ENCODE data around the gene WFDC5. TPM values are rescaled to one million over a fixed set of nuclear protein-coding genes. Genes with fewer than 3 reads are reported as not detected.

Gene WFDC5
- total RNA-seq, 1 experiment from 2014 or later = not detected

- DNase-seq = no peak
- no peak overlapping the region for H3K9ac ChIP-seq (ENCODE audit: low read length)
- H3K4me1 ChIP-seq (ENCODE audit: low read length) = no peaks in the 10 kb centered on the region
- no peaks in the 10 kb centered on the region for H3K9me2 ChIP-seq (replicated peaks; ENCODE audit: insufficient read depth, low read length)
- no peak overlapping the region for H3K4me3 ChIP-seq (ENCODE audit: low read length)
- no peaks in the 10 kb centered on the region for H3K9me3 ChIP-seq (ENCODE audit: low read length)
- H3K4me2 ChIP-seq (ENCODE audit: low read depth, low read length, poor library complexity, severe bottlenecking) = no peak overlapping the region
- no peak overlapping the region for H2AFZ ChIP-seq (ENCODE audit: low read length)
- H3K36me3 ChIP-seq (ENCODE audit: insufficient read depth, low read length) = peaks cover 64% of the 10 kb centered on the region
- no peak overlapping the region for H3K27ac ChIP-seq (ENCODE audit: low read length)
- no peaks in the 10 kb centered on the region for H3K79me2 ChIP-seq (ENCODE audit: low read length)
- H3K27me3 ChIP-seq (ENCODE audit: low read length) = no peaks in the 10 kb centered on the region
- H4K20me1 ChIP-seq (ENCODE audit: insufficient read depth, low read depth, low read length) = no peaks in the 10 kb centered on the region
These were observed 31.8 kb downstream of the WFDC5 start for GRCh38 chr20:45083127-45083526.

GRCh38 chr20:45082468-45082867 lies 32.5 kb downstream of the WFDC5 start:
- Histone ChIP-seq H4K20me1 (ENCODE audit: insufficient read depth, low read depth, low read length) (no peaks in the 10 kb centered on the region), H3K9me3 (ENCODE audit: low read length) (no peaks in the 10 kb centered on the region), H3K4me1 (ENCODE audit: low read length) (no peaks in the 10 kb centered on the region), H3K9ac (ENCODE audit: low read length) (no peak overlapping the region), H3K27ac (ENCODE audit: low read length) (no peak overlapping the region), H3K27me3 (ENCODE audit: low read length) (no peaks in the 10 kb centered on the region), H3K4me2 (ENCODE audit: low read depth, low read length, poor library complexity, severe bottlenecking) (no peak overlapping the region), H3K36me3 (ENCODE audit: insufficient read depth, low read length) (peaks cover 66% of the 10 kb centered on the region), H3K79me2 (ENCODE audit: low read length) (no peaks in the 10 kb centered on the region), H3K9me2 (replicated peaks; ENCODE audit: insufficient read depth, low read length) (no peaks in the 10 kb centered on the region), H2AFZ (ENCODE audit: low read length) (no peak overlapping the region), H3K4me3 (ENCODE audit: low read length) (no peak overlapping the region)
- DNase-seq = no peak

DNA sequence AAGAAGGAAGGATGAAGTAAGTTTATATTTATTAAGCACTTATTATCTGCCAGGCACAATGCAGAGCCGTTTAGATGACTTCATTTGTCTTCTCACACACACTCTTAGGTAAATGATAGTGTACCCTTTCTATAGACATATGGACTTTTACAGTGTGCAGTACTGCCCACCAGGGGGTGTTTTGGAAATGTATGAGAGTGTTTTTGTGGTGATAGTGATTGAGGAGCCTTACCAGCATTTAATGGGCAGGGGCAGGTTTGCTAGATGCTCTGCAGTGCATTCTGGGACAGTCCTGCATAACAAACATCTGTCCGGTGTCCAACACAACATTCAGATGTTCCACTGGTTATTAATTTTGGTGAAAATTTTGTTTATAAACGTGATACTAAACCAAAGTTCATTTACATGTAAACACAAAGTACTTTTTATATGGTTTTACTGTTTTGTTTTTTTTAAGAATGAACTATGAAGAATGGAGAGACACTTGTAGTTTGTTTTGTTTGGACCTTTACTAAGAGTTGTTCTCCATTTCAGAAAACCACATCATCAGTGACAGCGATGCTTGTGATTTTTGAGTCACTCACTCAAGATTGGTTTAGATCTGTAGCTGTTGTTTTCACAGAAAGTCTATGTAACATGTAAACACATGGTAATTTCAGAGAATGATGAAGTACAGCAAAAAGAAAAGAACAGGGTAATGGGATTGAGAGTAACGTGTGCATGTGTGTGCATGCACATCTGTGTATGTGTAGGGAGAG lies 33.9 kb downstream of the WFDC5 start:
- no peak overlapping the region for H2AFZ ChIP-seq (ENCODE audit: low read length)
- no peak overlapping the region for H3K4me2 ChIP-seq (ENCODE audit: low read depth, low read length, poor library complexity, severe bottlenecking)
- peaks cover 60% of the 10 kb centered on the region for H3K36me3 ChIP-seq (ENCODE audit: insufficient read depth, low read length)
- no peak overlapping the region for H3K4me3 ChIP-seq (ENCODE audit: low read length)
- peak; percentile 57 for DNase-seq
- no peak overlapping the region for H3K27ac ChIP-seq (ENCODE audit: low read length)
- H3K79me2 ChIP-seq (ENCODE audit: low read length) = no peaks in the 10 kb centered on the region
- H3K4me1 ChIP-seq (ENCODE audit: low read length) = no peaks in the 10 kb centered on the region
- H3K9me2 ChIP-seq (replicated peaks; ENCODE audit: insufficient read depth, low read length) = no peaks in the 10 kb centered on the region
- H3K9ac ChIP-seq (ENCODE audit: low read length) = no peak overlapping the region
- H4K20me1 ChIP-seq (ENCODE audit: insufficient read depth, low read depth, low read length) = no peaks in the 10 kb centered on the region
- H3K27me3 ChIP-seq (ENCODE audit: low read length) = no peaks in the 10 kb centered on the region
- no peaks in the 10 kb centered on the region for H3K9me3 ChIP-seq (ENCODE audit: low read length)

DNA sequence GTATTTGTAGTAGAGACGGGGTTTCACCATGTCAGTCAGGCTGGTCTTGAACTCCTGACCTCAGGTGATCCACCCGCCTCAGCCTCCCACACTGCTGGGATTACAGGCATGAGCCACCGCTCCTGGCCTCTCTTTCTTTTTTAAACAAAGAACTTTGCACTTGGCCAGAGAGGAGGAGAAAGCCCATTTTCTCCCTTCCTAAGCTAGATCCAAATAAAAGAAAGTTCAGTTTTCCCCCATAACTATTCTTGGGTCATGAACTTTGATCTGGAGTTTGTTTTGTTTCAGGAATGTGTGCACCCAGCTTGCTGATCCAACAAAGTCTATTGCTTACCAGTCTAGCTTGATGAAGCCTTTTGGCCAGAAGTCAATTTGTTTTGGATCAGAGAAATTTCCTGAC lies 37.4 kb downstream of the WFDC5 start:
- DNase-seq = no peak
- H3K9me3 ChIP-seq (ENCODE audit: low read length) = no peaks in the 10 kb centered on the region
- no peaks in the 10 kb centered on the region for H3K27me3 ChIP-seq (ENCODE audit: low read length)
- H3K4me2 ChIP-seq (ENCODE audit: low read depth, low read length, poor library complexity, severe bottlenecking) = no peak overlapping the region
- no peaks in the 10 kb centered on the region for H3K9me2 ChIP-seq (replicated peaks; ENCODE audit: insufficient read depth, low read length)
- H3K36me3 ChIP-seq (ENCODE audit: insufficient read depth, low read length) = peaks cover 70% of the 10 kb centered on the region
- no peak overlapping the region for H2AFZ ChIP-seq (ENCODE audit: low read length)
- H3K79me2 ChIP-seq (ENCODE audit: low read length) = peaks cover 9% of the 10 kb centered on the region
- no peaks in the 10 kb centered on the region for H3K4me1 ChIP-seq (ENCODE audit: low read length)
- no peak overlapping the region for H3K27ac ChIP-seq (ENCODE audit: low read length)
- H3K4me3 ChIP-seq (ENCODE audit: low read length) = no peak overlapping the region
- no peaks in the 10 kb centered on the region for H4K20me1 ChIP-seq (ENCODE audit: insufficient read depth, low read depth, low read length)
- no peak overlapping the region for H3K9ac ChIP-seq (ENCODE audit: low read length)

DNA sequence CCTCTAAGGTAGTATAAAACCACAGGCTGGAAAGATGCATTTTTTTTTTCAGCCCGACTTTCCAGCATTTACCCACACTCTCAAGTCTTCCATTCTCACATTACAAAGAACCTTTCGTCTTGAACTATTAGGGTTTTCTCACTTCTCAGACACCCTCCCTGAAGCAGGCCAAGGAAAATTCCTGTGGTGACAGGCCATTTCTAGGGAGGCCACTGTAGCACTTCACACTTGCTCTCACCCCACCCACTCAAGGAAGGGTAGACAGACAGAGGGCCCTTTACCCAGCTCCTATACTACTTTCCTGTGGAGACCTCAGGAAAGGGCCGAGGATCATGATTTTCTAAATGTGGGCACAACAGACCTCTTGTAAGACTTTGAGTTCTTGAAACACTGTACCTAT lies 41.8 kb downstream of the WFDC5 start:
- Histone ChIP-seq H3K4me3 (ENCODE audit: low read length) (no peak overlapping the region), H3K36me3 (ENCODE audit: insufficient read depth, low read length) (peaks cover 37% of the 10 kb centered on the region; the same call in 1 of the 2 replicates), H4K20me1 (ENCODE audit: insufficient read depth, low read depth, low read length) (no peaks in the 10 kb centered on the region), H3K27me3 (ENCODE audit: low read length) (no peaks in the 10 kb centered on the region), H3K79me2 (ENCODE audit: low read length) (peaks cover 42% of the 10 kb centered on the region), H3K4me2 (ENCODE audit: low read depth, low read length, poor library complexity, severe bottlenecking) (no peak overlapping the region), H3K27ac (ENCODE audit: low read length) (no peak overlapping the region), H3K4me1 (ENCODE audit: low read length) (no peaks in the 10 kb centered on the region), H3K9ac (ENCODE audit: low read length) (no peak overlapping the region), H3K9me3 (ENCODE audit: low read length) (no peaks in the 10 kb centered on the region), H3K9me2 (replicated peaks; ENCODE audit: insufficient read depth, low read length) (no peaks in the 10 kb centered on the region), H2AFZ (ENCODE audit: low read length) (no peak overlapping the region)
- DNase-seq = no peak

GRCh38 chr20:45072066-45072465 lies 42.9 kb downstream of the WFDC5 start:
- H3K36me3 ChIP-seq (ENCODE audit: insufficient read depth, low read length) = peaks cover 39% of the 10 kb centered on the region; the same call in 1 of the 2 replicates
- H3K79me2 ChIP-seq (ENCODE audit: low read length) = peaks cover 53% of the 10 kb centered on the region

DNA sequence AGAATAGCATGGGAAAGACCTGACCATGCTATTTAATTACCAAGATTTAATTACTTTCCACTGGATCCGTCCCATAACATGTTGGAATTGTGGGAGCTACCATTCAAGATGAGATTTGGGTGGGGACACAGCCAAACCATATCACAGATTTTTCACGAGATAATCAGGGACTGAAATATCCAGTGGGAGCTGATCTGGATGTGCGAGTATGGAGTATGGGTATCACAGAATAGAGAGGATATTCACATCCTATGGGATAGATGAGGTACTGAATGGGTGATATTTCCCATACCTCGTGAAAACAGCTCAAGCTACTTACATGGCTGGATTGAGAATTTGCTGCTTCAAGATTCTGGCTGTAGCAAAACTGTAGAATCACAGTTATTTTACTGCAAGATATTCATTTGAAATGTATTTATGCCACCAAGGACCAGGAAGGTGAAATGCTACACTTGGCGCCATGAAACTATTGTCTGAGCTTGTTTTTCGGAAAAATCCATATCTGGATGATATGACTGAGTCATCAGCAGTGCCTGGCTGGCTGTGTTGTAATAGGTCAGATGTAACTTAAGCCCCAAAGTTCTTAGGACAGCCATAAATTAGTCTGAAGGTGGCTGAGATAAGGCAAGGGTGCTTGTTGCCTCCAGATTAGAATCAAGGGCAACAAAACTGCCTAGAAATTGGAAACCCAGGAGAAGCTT lies 43.9 kb downstream of the WFDC5 start:
- Histone ChIP-seq H3K4me2 (ENCODE audit: low read depth, low read length, poor library complexity, severe bottlenecking) (no peak overlapping the region), H3K9me3 (ENCODE audit: low read length) (no peaks in the 10 kb centered on the region), H3K9ac (ENCODE audit: low read length) (no peak overlapping the region), H3K4me1 (ENCODE audit: low read length) (no peaks in the 10 kb centered on the region), H3K27me3 (ENCODE audit: low read length) (no peaks in the 10 kb centered on the region), H2AFZ (ENCODE audit: low read length) (no peak overlapping the region), H3K9me2 (replicated peaks; ENCODE audit: insufficient read depth, low read length) (no peaks in the 10 kb centered on the region), H3K79me2 (ENCODE audit: low read length) (peaks cover 63% of the 10 kb centered on the region), H4K20me1 (ENCODE audit: insufficient read depth, low read depth, low read length) (no peaks in the 10 kb centered on the region), H3K4me3 (ENCODE audit: low read length) (no peak overlapping the region), H3K27ac (ENCODE audit: low read length) (no peak overlapping the region), H3K36me3 (ENCODE audit: insufficient read depth, low read length) (peaks cover 44% of the 10 kb centered on the region; the same call in 1 of the 2 replicates)
- no peak for DNase-seq

More at GRCh38 chr20:45072066-45072465, 42.9 kb downstream of the WFDC5 start:
- Histone ChIP-seq H3K4me3 (ENCODE audit: low read length) (no peak overlapping the region), H3K9me3 (ENCODE audit: low read length) (no peaks in the 10 kb centered on the region), H3K4me2 (ENCODE audit: low read depth, low read length, poor library complexity, severe bottlenecking) (no peak overlapping the region), H3K9me2 (replicated peaks; ENCODE audit: insufficient read depth, low read length) (no peaks in the 10 kb centered on the region), H3K27me3 (ENCODE audit: low read length) (no peaks in the 10 kb centered on the region), H3K9ac (ENCODE audit: low read length) (no peak overlapping the region), H2AFZ (ENCODE audit: low read length) (no peak overlapping the region), H3K4me1 (ENCODE audit: low read length) (no peaks in the 10 kb centered on the region), H4K20me1 (ENCODE audit: insufficient read depth, low read depth, low read length) (no peaks in the 10 kb centered on the region), H3K27ac (ENCODE audit: low read length) (no peak overlapping the region)
- DNase-seq = no peak

- Histone ChIP-seq H3K36me3 (ENCODE audit: insufficient read depth, low read length) (peaks cover 40% of the 10 kb centered on the region; the same call in 1 of the 2 replicates), H3K9me2 (replicated peaks; ENCODE audit: insufficient read depth, low read length) (no peaks in the 10 kb centered on the region)
These were observed 45.7 kb downstream of the WFDC5 start for GRCh38 chr20:45069261-45069660.

More at GRCh38 chr20:45069261-45069660, 45.7 kb downstream of the WFDC5 start:
- H3K27ac ChIP-seq (ENCODE audit: low read length) = no peak overlapping the region
- H3K79me2 ChIP-seq (ENCODE audit: low read length) = peaks cover 77% of the 10 kb centered on the region
- no peak overlapping the region for H2AFZ ChIP-seq (ENCODE audit: low read length)
- no peak overlapping the region for H3K4me3 ChIP-seq (ENCODE audit: low read length)
- no peak overlapping the region for H3K9ac ChIP-seq (ENCODE audit: low read length)
- H4K20me1 ChIP-seq (ENCODE audit: insufficient read depth, low read depth, low read length) = no peaks in the 10 kb centered on the region
- H3K27me3 ChIP-seq (ENCODE audit: low read length) = no peaks in the 10 kb centered on the region
- no peaks in the 10 kb centered on the region for H3K4me1 ChIP-seq (ENCODE audit: low read length)
- no peak overlapping the region for H3K4me2 ChIP-seq (ENCODE audit: low read depth, low read length, poor library complexity, severe bottlenecking)
- no peak for DNase-seq
- no peaks in the 10 kb centered on the region for H3K9me3 ChIP-seq (ENCODE audit: low read length)
